Stimulated activated CD4-positive, alpha-beta T cell treated with anti-CD3 and anti-CD28 coated beads, Interleukin-4, amount 100 ng/mL, for 24 hours (primary cell): ENCODE measurements around the gene ZNF853.
A peak's percentile ranks its signal among the peaks of the same experiment; 100 is the strongest.
"Not testable (repeated sequence)": the region's sequence is repeated elsewhere in the genome, so short reads cannot be mapped to it uniquely, and the experiment has no call there.

Source experiments
- DNase-seq: peaks from one replicate; pipeline ENCODE4 v3.0.0-alpha.2; 2020

ZNF853 gene

DNA sequence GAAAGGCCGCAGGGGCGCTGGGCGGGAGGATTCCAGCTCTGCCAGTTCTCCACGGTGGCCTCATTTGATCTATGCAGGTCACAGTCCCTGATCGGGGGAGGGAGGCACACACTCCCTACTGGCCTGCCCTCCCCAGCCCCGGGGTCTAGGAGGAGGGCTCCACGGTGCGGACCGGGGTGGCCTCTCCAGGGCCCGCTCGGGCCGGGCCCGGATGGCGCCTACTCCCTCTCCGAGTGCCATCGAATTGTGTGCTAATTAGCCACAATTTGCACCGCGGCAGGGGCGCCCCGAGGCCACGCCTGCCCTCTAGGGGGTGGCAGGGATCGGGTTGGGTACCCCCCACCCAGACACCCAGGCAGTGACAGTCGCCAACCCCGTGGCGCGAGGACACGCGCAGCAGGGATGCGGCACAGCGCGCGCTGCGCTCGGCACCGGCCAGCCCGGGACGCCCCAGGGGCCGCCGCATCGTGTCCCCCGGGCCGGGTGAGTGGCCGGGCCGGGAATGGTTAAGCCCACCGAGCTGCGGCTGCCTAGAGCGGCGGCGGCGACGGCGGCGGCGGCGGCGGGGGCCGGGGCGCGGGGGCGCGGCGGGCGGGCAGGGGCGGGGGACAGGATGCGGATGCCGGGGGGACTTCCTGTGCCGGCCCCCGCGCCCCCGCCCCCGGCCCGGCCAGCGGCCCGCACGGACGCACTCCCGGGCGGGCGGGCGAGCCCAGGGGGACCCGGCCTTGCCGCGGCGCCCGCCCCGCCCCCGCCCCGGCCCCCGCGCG is at the start of gene ZNF853:
Gene ZNF853, plus strand, starts transcription at position 658 of the 770 bp plus-strand sequence. CDS start 565 bp downstream, outside the sequence.
- DNase-seq, result no peak

DNA sequence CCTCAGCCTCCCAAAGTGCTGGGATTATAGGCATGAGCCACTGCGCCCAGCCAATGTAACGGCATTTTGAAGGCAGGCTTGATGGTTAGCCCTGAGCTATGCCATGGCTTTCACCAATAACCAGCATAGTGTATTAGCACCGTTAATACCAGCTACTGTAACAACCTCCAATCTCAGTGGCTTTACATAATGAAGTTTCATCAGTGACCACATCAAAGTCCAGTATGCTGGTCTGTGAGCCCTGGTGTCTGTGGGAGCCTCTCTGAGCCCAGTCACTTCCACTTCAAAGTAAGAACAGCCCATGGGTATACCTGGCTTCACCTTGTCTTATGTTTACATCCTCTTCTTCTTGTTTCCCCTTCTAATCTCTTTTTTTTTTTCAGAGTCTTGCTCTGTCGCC is 49.8 kb upstream of the ZNF853 start:
- DNase-seq, result no peak

GRCh38 chr7:6567886-6568285 is 47.5 kb upstream of the ZNF853 start:
- no peak for DNase-seq

GRCh38 chr7:6571160-6571779 is 44.1 kb upstream of the ZNF853 start:
- DNase-seq, result no peak

DNA sequence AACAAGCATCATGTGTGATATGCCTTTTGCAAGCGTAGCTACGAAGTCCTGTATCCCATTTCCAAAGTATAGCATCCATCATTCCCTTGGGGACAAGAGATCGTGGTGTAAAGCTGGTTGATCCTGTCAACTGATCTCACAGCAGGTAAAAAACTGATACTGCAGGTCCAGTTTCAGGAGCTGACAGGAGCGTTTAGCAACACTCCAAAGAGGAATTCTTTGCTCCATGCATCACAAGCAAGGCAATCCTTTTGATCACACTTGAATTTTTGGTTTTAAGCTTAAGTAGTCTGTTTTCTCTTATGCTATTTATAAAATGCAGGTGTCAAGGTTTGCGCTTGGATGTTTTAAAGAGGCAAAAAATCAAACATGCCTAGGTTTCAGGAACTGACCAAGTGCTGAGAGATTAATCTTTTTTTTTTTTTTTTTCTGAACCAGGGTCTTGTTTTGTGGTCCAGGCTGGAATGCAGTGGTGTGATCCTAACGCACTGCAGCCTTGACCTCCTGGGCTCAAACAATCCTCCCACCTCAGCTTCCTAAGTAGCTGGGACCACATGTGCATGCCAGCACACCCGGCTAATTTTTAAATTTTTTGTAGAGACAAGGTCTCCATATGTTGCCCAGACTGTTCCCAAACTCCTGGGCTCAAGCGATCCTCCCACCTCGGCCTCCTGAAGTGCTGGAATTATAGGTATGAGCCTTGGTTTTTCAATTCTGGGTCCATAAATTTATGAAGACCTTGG is 40.0 kb upstream of the ZNF853 start:
- DNase-seq, result no peak

DNA sequence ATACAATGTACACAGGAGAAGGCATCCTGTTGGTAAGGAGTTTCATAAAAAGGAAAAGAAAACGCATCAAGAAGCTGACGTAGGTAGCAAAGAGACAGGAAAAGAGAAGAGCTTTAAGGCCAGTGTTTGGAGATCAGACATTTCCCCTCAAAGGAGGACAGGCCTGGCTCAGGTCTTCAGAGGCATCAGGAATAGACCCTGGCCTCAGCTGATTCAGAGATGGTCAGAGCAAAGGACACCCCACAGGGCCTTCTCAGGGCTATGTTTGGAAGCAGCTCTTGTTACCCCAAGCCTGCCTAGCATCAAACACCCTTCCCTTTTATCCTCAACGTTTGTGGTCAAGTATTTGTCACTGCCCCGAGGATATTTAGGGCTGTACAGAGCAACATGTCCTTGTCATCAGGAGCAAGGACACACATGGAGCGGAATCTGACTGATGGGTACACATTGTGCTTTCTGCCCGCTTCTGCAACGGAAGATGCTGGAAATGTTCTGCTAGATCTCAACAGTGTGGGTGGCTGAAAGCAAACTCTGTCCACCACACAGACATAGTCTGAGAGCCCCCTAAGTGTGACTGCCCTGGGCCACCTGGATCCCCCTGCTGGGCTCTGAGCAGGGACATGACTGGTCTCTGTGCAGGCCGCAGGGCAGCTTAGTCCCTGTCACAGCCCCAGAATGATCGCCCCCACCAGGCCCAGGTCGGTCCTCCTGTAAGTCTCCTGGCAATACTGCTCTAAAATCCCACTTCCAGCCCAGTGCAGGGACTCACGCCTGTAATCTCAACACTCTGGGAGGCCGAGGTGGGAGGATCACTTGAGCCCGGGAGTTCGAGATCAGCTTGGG is 39.2 kb upstream of the ZNF853 start:
- DNase-seq, result no peak

- not testable (repeated sequence) for DNase-seq
Measured at GRCh38 chr7:6576867-6577368, 38.5 kb upstream of the ZNF853 start.

DNA sequence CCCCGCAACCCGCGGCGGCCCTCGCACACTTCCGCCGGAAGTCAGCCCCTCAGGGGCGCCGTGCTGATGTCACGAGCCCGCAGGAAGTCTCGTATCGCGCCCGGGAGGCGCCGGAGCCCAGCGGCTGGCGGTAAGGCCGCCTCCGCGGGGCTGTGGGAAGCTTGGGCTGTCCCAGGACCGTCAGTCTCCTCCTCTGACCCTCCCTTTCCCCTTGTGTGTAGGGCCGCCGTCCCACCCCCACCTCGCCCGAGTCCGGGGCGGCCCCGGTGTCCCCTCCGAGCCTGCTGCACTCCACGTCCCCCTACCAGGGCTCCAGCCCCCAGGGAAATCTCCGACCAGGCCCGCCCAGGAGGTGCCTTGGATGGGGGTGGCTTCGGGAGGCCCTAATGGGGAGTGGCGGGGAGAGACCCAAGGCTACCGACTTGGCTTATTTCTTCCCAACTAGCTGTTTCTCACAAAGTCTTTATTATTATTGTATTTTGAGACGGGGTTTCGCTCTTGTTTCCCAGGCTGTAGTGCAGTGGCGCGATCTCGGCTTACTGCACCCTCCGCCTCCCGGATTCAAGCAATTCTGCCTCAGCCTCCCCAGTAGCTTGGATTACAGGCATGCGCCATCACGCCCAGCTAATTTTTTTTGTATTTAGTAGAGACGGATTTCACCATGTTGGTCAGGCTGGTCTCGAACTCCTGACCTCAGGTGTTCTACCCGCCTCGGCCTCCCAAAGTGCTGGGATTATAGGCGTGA is 37.9 kb upstream of the ZNF853 start, which contains the start of gene ZDHHC4:
Gene ZDHHC4, plus strand, starts transcription at position 86 of the 745 bp plus-strand sequence. CDS start 3,108 bp downstream, outside the sequence.
- peak; percentile 90 for DNase-seq

GRCh38 chr7:6578114-6579084 is 37.0 kb upstream of the ZNF853 start:
- no peak for DNase-seq

DNA sequence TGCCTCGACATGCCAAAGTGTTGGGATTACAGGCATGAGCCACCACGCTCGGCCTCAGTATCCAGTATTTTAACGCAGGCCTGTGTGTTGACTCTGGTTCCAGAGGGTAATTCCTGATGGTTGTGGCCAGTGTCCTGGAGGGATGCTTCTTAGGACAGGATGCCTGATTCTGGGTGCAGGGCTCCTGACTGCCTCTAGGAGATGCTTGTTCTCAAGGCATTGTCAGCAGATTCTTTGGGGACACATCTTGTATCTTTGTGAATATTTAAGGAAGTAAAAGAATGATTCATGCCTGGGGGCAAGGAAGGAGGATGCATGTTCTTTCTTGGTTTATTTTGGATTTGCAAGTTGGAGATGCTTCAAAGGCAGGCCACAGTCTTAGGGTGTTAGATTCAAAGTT is 36.0 kb upstream of the ZNF853 start:
- DNase-seq, result no peak

DNA sequence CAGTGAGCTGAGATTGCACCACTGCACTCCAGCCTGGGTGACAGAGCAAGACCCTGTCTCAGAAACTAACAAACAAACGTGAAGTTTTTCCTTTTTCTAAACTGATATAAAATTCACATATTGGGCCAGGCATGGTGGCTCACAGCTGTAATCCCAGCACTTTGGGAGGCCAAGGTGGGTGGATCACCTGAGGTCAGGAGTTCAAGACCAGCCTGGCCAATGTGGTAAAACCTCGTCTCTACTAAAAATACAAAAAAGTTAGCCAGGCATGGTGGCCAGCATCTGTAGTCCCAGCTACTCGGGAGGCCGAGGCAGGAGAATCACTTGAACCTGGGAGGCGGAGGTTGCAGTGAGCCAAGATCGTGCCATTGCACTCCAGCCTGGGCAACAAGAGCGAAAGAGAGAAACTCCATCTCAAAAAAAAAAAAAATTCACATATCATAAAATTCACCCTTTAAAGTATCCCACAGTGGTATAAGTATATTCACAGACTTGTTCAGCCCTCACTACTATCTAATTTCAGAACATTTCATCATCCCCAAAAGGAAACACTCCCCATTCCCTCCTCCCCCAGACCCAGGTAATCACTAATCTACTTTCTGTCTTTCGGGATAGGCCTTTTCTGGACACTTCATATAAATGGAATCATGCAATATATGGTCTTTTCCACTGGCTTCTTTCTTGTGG is 29.5 kb upstream of the ZNF853 start:
- not testable (repeated sequence) for DNase-seq

DNA sequence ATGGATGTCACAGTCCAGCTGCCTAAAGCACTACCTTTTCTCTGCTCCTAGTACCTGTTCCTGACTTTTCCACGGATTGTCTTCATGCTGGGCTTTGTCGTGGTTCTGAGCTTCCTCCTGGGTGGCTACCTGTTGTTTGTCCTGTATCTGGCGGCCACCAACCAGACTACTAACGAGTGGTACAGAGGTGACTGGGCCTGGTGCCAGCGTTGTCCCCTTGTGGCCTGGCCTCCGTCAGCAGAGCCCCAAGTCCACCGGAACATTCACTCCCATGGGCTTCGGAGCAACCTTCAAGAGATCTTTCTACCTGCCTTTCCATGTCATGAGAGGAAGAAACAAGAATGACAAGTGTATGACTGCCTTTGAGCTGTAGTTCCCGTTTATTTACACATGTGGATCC is 26.8 kb upstream of the ZNF853 start:
- no peak for DNase-seq

DNA sequence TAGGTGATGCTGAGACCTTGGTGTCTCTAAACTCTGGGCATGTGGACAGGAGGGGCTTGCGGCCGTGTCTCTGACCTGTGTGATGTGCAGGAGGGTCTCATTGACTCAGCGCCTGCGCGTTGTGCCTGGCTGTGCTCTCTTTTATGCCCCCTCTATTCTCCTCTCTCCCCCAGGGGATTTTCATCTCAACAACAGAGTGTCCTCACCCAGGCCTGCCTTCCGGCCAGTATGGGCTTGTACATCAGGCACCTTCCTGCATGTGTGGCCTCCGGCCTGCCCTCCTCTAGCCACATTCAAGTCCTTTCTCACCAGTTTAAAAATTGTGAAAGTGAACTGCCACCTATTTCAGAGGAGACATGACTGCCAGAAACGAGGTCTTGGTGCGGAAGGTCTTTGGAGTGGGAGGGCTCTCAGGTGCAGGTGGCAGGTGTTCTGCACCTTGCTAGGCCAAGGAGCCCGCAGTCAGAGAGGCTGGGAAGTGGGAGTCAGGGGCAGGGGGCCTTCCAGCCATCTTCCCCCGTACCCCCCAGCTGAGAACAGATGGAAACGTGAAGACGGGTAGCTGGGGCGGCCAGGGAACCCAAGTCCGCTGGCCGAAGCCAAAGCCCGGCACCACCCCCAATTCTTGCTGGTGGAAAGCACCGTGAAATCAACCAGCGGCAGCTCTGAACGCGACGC is 26.1 kb upstream of the ZNF853 start:
- DNase-seq, result no peak

- peak; percentile 78 for DNase-seq
Measured at GRCh38 chr7:6589829-6590644, 25.4 kb upstream of the ZNF853 start, which contains the start of gene INTS15. TSS of gene INTS15 (plus strand) at chr7:6590021. CDS start at chr7:6590284, 263 bp downstream.

DNA sequence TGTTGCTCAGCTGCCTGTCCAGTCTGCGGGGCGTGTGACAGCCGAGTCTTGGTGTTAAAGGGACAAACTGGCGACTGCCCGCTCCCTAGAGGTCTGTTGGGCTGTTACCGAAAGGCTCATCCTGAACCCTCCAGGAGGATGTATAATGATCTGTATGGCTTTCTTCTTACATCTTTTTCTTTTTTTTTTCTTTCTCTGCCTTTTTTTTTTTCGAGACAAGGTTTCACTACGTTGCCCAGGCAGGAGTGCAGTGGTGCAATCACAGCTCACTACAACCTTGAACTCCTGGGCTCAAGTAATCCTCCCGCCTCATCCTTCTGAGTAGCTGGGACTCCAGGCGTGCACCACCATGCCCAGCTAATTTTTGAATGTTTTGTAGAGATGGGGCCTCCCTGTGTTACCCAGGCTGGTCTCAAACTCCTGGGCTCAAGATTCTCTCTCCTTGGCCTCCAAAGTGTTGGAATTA is 24.7 kb upstream of the ZNF853 start:
- no peak for DNase-seq

GRCh38 chr7:6600093-6600492 is 15.3 kb upstream of the ZNF853 start:
- no peak for DNase-seq

GRCh38 chr7:6604458-6604857 is 11.0 kb upstream of the ZNF853 start:
- no peak for DNase-seq
